Activated CD8-positive, alpha-beta T cell treated with anti-CD3 and anti-CD28 coated beads for 36 hours (primary cell): ENCODE measurements around the gene CTNNA3. TPM values are rescaled to one million over a fixed set of nuclear protein-coding genes. Genes with fewer than 3 reads are reported as not detected.
"Not testable (repeated sequence)": the region's sequence is repeated elsewhere in the genome, so short reads cannot be mapped to it uniquely, and the experiment has no call there.

Experiments used
- ATAC-seq: fragments of 200-7000 bp; cut with Tn5 transposase; one replicate; pipeline ENCODE4 v1.10.0; 2021; ENCODE audit warnings: mild to moderate bottlenecking, moderate library complexity
- CTCF ChIA-PET: fragments of 350-600 bp; sonication (Branson Sonifier 250); formaldehyde crosslinking; loops from one replicate; lab custom pipeline; 2021; ENCODE audit warnings: antibody characterized with exemption; lab: Charles Lee
- POLR2A ChIA-PET: fragments of 350-600 bp; sonication (Branson Sonifier 250); formaldehyde crosslinking; loops from one replicate; lab custom pipeline; 2021; ENCODE audit warnings: antibody characterized with exemption; lab: Charles Lee
- DNase-seq: peaks from one replicate; pipeline ENCODE4 v3.0.0-alpha.2; 2020
- H3K27ac Mint-ChIP-seq: one replicate; pipeline ENCODE4 v1.8.0; 2021; ENCODE audit warnings: mild to moderate bottlenecking, mixed read lengths
- H3K27me3 Mint-ChIP-seq: one replicate; pipeline ENCODE4 v1.8.0; 2021; ENCODE audit warnings: mixed read lengths
- H3K36me3 Mint-ChIP-seq: one replicate; pipeline ENCODE4 v1.8.0; 2021; ENCODE audit warnings: low read depth, mixed read lengths
- H3K4me1 Mint-ChIP-seq: one replicate; pipeline ENCODE4 v1.8.0; 2021; ENCODE audit warnings: low read depth, mixed read lengths
- H3K4me3 Mint-ChIP-seq: one replicate; pipeline ENCODE4 v1.8.0; 2021; ENCODE audit warnings: mild to moderate bottlenecking, moderate library complexity, mixed read lengths
- H3K9me3 Mint-ChIP-seq: one replicate; pipeline ENCODE4 v1.8.0; 2021; ENCODE audit warnings: mixed read lengths
- intact Hi-C: fragments of 100-400 bp; cut with micrococcal nuclease; formaldehyde crosslinking; loops from one replicate; pipeline ENCODE4 v1.10.0; 2022
- total RNA-seq, 2 experiments: library from RNA; stranded (reverse); gene quantifications; one replicate each; pipeline ENCODE4 v1.2.3, GENCODE V29; 2021
- TF ChIP-seq, protein P1 (sequence below): fragments of 200-600 bp; IDR thresholded peaks from one replicate; pipeline ENCODE4 v1.8.0; 2022; ENCODE audit warnings: antibody characterized with exemption, mild to moderate bottlenecking

Gene CTNNA3
- total RNA-seq, 2 experiments from 2014 or later: not detected

DNA sequence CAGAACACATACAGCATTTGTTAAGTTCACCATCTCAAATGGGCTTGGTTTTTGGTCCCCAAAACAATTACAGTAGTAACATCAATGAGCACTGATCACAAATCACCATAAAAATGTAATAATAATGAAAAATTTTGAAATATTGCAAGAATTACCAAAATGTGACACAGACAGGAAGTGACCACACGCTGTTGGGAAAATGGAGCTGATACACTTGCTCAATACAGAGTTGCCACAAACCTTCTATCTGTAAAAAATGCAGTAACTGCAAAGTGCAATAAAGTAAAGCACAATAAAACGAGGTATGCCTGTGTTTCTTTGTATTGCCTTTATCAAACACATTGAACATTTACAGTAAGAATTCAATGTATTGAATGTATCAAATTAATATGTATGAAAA lies 262.7 kb downstream of the CTNNA3 start:
- TF ChIP-seq, protein P1, sequence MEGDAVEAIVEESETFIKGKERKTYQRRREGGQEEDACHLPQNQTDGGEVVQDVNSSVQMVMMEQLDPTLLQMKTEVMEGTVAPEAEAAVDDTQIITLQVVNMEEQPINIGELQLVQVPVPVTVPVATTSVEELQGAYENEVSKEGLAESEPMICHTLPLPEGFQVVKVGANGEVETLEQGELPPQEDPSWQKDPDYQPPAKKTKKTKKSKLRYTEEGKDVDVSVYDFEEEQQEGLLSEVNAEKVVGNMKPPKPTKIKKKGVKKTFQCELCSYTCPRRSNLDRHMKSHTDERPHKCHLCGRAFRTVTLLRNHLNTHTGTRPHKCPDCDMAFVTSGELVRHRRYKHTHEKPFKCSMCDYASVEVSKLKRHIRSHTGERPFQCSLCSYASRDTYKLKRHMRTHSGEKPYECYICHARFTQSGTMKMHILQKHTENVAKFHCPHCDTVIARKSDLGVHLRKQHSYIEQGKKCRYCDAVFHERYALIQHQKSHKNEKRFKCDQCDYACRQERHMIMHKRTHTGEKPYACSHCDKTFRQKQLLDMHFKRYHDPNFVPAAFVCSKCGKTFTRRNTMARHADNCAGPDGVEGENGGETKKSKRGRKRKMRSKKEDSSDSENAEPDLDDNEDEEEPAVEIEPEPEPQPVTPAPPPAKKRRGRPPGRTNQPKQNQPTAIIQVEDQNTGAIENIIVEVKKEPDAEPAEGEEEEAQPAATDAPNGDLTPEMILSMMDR: no peak
- H3K36me3 Mint-ChIP-seq: no peaks in the 10 kb centered on the region
- peaks cover 7% of the 10 kb centered on the region for H3K9me3 Mint-ChIP-seq
- H3K4me3 Mint-ChIP-seq: no peak overlapping the region
- POLR2A ChIA-PET: interaction anchor here (0.7 kb wide), 1 partner anchor 261 kb away, joined by 3 read pairs; no protein-coding TSS in a partner anchor
- H3K4me1 Mint-ChIP-seq: no peaks in the 10 kb centered on the region
- ATAC-seq: no peak
- CTCF ChIA-PET: no interaction called here
- H3K27me3 Mint-ChIP-seq: peaks cover 2% of the 10 kb centered on the region
- H3K27ac Mint-ChIP-seq: no peak overlapping the region
- intact Hi-C loops: no loop called here
- no peak for DNase-seq

DNA sequence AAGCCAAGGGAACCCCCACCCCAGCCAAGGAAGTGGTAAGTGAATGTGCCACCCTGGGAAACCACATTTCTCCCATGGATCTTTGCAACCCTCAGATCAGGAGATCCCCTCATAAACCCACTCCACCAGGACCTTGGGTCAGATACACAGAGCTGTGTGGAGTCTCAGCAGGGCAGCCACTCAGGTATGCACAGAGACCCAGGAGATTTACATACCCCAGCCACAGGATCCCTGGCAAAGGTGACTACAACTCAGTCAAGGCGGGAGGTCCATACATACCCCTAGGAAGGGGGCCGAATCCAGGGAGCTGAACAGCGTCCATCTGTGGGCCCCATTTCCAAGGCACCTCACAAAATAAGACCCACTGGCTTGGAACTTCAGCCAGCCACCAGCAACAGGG lies 293.4 kb downstream of the CTNNA3 start:
- intact Hi-C loops: no loop called here
- TF ChIP-seq, protein P1: no peak
- no peaks in the 10 kb centered on the region for H3K36me3 Mint-ChIP-seq
- peaks cover 2% of the 10 kb centered on the region for H3K9me3 Mint-ChIP-seq
- no peak for DNase-seq
- H3K27ac Mint-ChIP-seq: no peak overlapping the region
- ChIA-PET CTCF (no interaction called here), POLR2A (no interaction called here)
- no peaks in the 10 kb centered on the region for H3K27me3 Mint-ChIP-seq
- no peak for ATAC-seq
- H3K4me1 Mint-ChIP-seq: no peaks in the 10 kb centered on the region
- no peak overlapping the region for H3K4me3 Mint-ChIP-seq

DNA sequence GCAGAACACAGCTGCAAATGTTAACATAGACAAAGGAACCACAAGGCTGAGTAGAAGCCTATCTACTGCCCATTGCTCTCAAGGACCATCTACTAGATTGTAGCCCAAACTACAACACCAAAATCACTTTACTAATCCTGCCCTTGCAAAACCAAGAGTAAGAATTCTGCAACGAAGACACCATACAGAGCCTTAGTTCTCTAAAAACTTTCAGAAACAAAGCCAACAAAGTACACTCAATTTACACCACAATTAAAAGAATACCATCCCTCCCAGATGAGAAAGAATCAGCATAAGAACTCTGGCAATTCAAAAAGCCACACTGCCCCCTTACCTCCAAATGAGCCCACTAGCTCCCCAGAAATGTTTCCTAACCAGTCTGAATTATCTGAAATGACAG lies 294.3 kb downstream of the CTNNA3 start:
- no peaks in the 10 kb centered on the region for H3K36me3 Mint-ChIP-seq
- ChIA-PET POLR2A (no interaction called here), CTCF (no interaction called here)
- no peak overlapping the region for H3K4me3 Mint-ChIP-seq
- intact Hi-C loops: no loop called here
- TF ChIP-seq, protein P1: no peak
- H3K9me3 Mint-ChIP-seq: peaks cover 5% of the 10 kb centered on the region
- no peak overlapping the region for H3K27ac Mint-ChIP-seq
- no peaks in the 10 kb centered on the region for H3K4me1 Mint-ChIP-seq
- DNase-seq: no peak
- ATAC-seq: no peak
- H3K27me3 Mint-ChIP-seq: peaks cover 2% of the 10 kb centered on the region

DNA sequence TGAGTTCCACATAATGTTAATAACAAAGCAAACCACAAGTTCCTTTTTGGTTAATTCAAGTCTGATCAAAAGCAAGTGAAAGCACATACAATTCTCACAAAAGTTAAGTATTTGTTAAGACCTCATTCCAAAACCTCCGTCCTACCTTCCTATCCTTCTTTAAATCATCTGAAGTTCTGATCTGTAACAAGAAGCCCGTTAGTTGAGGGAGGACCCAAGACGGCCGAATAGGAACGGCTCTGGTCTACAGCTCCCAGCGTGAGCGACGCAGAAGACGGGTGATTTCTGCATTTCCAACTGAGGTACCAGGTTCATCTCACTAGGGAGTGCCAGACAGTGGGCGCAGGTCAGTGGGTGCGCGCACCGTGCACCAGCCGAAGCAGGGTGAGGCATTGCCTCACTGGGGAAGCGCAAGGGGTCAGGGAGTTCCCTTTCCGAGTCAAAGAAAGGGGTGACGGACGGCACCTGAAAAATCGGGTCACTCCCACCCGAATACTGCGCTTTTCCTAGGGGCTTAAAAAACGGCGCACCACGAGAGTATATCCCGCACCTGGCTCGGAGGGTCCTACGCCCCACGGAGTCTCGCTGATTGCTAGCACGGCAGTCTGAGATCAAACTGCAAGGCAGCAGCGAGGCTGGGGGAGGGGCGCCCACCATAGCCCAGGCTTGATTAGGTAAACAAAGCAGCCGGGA lies 309.0 kb downstream of the CTNNA3 start:
- intact Hi-C loops, CTCF ChIA-PET, H3K4me1 Mint-ChIP-seq, H3K9me3 Mint-ChIP-seq, ATAC-seq, H3K4me3 Mint-ChIP-seq, H3K27me3 Mint-ChIP-seq, H3K27ac Mint-ChIP-seq, DNase-seq, POLR2A ChIA-PET, H3K36me3 Mint-ChIP-seq: not testable (repeated sequence)

DNA sequence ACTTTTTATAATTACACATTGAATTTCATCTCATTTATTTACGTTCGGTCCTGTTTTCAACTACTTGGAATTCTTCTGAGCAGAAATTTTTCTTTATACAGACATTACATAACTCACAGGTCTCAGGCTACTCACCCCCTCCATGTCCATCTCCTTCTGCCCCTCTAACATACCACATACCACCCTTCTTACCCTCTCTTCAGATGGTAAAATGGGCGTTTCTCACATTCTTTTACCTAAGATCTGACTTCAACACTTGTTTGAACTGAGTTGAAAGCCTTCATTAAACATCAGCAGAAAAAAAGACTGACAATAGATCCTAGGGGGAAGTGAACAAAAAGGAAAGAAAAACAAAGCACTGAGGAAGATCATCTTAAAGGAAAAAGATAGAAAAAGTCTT lies 309.7 kb downstream of the CTNNA3 start:
- H3K27me3 Mint-ChIP-seq: peaks cover 8% of the 10 kb centered on the region
- CTCF ChIA-PET: no interaction called here
- ATAC-seq: no peak
- intact Hi-C loops: no loop called here
- H3K4me1 Mint-ChIP-seq: no peaks in the 10 kb centered on the region
- POLR2A ChIA-PET: interaction anchor here (0.7 kb wide), 1 partner anchor 117 kb away, joined by 3 read pairs; no protein-coding TSS in a partner anchor
- TF ChIP-seq, protein P1: no peak
- no peak for DNase-seq
- H3K27ac Mint-ChIP-seq: no peak overlapping the region
- no peaks in the 10 kb centered on the region for H3K9me3 Mint-ChIP-seq
- H3K4me3 Mint-ChIP-seq: no peak overlapping the region
- H3K36me3 Mint-ChIP-seq: no peaks in the 10 kb centered on the region
